GM19035 (cell line): ENCODE measurements around the gene RYR2.
"Not testable (repeated sequence)": the region's sequence is repeated elsewhere in the genome, so short reads cannot be mapped to it uniquely, and the experiment has no call there.

Experiments
- ATAC-seq: cut with Tn5 transposase; IDR thresholded peaks from one replicate; pipeline ENCODE4 v1.9.1; 2021; ENCODE audit not compliant: unreplicated experiment

The RYR2 gene

DNA sequence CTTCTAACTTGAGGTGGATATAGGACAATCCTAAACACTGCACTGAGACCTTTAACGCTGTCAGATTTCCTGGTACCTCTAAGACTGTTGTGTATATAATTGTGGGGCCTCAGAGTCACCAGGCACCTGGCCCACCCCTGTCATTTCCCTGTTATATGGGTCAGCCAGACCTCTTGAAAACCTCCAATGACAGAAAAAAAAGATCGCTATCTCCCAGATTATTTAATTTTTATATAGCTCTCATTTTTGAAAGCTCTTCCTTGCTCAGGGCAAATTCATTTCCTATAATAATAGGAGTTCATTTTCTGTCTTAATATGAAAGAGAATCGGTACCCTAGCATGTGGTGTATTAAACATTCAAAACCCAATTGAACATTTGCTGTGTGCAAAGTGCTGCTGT is 792.1 kb downstream of the RYR2 start:
- no peak for ATAC-seq

- no peak for ATAC-seq
Measured at GRCh38 chr1:237834461-237834860, 792.5 kb downstream of the RYR2 start.

GRCh38 chr1:237838320-237838719 is 796.3 kb downstream of the RYR2 start:
- no peak for ATAC-seq

DNA sequence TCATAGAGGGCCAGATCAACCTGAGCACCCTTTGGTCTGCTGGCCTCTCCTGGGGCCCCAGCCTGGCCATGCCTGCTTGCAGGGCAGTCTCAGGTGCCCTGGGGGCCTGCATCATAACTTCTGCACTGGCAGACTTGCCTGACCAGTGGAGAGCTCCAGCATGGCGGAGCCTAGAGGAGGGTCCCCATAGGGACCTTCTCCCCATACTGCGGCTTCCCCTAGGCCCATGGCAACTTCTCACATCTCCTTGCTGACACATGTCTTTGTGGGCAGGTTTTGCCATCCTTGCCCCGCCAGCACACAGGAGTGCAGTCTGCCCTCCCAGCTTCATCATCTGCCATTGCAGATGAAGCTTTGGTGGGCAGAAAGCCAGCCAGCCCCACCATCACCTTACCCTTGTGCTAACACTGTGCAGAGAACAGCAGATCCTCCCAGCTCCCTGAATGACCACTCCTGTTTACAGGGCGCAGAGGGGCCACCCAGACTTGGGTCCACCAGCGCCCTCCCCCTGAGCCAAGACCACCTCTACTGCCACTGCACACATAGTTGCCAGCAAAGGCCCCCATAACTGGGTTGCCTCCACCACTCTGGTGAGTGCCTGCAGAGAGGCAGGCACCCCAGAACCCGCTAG is 797.0 kb downstream of the RYR2 start:
- ATAC-seq = no peak

GRCh38 chr1:237841485-237841884 is 799.5 kb downstream of the RYR2 start:
- no peak for ATAC-seq

DNA sequence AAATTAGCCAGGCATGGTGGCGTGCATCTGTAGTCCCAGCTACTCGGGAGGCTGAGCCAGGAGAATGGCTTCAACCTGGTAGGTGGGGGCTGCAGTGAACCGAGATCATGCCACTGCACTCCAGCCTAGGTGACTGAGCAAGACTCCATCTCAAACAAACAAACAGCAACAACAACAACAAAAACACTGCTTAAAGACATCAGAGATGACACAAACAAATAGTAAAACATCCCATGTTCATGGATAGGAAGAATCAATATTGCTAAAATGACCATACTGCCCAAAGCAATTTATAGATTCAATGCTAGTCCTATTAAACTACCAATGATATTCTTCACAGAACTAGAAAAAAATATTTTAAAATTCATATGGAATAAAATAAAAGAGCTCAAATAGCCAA is 801.5 kb downstream of the RYR2 start:
- ATAC-seq = not testable (repeated sequence)

DNA sequence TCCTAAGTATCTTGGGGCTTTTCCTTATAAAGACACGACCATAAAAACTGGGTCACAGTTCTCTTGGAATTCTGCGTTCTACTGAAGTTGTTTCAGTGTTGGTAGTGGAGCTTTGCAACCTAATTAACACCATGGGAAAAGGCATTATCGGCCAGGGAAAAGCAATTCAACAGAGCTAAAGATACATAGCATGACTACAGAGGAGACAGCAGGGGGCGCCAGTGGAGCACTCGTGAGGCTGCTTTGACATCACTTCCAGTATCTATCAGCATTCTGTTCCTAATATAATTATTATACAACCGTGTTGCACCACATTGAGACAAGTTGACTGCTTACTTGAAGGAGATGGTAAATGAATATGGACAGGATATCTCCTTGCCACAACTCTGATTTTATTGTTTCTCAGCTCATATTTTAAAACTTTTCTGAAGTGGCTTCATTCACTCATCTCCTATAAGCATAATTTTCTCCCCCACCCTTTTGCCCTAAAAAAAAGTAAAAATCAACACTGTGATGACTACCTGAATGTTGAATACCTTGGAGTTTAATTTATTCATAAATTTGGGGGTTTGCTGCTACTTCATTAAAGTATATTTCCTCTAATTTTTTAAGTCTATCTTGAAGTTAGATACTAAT is 809.3 kb downstream of the RYR2 start:
- no peak for ATAC-seq

- ATAC-seq = no peak
Measured at GRCh38 chr1:237852342-237852741, 810.4 kb downstream of the RYR2 start.

GRCh38 chr1:237857455-237857854 is 815.5 kb downstream of the RYR2 start:
- no peak for ATAC-seq

GRCh38 chr1:237858992-237859391 is 817.0 kb downstream of the RYR2 start:
- ATAC-seq = no peak

DNA sequence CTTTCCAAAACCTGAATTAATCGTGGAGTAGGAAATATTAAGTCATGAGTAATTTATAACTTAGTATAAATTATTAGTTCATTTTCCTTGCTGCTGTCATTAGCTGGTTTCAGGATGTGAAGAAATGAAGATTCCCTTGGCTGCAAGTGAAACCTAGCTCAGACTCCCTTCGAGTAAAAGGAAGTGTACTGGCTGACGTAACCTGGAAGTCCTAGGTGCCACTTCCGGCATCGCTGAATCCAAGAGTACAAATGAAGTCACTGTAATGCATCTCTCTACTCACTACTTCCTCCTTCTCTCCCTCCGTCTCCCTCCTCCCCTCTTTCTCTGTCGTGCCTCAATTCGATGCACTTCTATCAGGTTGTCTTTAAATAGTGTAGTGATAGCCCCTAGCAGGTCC is 820.0 kb downstream of the RYR2 start:
- ATAC-seq = no peak

GRCh38 chr1:237863234-237863633 is 821.2 kb downstream of the RYR2 start:
- ATAC-seq = no peak

DNA sequence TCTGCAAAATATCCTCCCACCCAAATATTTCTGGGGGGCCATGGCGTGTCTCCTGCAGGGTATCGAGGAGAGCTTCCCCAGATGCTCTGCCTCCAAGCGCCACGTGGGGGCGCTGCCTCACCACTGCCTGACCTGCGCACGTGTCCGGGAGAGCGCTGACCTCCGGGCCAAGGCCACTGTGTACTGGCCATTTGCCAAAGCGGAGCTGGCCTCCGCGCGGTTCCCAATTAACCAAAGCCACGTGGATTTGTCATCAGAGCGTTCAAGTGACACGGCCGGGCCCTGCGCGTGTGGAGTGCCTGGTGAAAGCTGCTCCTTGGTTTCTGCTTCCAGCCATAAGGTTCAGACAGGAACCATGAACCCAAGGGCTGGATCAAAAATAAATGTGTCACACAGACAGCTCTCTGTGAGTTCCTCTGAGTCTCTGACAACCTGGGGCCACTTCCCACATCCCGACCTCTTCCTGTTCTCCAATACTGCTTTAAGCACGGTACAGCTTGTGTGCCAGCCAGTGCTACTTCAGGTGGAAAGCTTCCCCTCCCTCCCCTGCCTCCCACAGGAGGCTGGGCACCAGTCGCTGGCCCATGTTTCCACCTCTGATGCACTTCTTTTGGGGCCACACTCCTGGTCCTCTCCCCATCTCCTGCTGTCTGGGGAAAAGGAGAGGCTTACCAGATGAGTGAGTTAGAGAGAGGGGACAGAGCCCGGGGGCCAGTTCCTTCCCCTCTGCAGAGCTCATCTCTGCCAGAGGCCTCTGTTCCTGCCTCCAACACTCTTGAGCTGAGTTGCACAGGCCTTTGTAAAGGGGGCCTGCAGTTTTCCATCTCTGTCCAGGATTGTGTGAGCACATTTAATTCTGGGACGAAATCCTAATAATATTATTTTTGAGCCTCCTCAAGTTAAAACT is 822.6 kb downstream of the RYR2 start:
- ATAC-seq = no peak

GRCh38 chr1:237867380-237867888 is 825.5 kb downstream of the RYR2 start:
- no peak for ATAC-seq

DNA sequence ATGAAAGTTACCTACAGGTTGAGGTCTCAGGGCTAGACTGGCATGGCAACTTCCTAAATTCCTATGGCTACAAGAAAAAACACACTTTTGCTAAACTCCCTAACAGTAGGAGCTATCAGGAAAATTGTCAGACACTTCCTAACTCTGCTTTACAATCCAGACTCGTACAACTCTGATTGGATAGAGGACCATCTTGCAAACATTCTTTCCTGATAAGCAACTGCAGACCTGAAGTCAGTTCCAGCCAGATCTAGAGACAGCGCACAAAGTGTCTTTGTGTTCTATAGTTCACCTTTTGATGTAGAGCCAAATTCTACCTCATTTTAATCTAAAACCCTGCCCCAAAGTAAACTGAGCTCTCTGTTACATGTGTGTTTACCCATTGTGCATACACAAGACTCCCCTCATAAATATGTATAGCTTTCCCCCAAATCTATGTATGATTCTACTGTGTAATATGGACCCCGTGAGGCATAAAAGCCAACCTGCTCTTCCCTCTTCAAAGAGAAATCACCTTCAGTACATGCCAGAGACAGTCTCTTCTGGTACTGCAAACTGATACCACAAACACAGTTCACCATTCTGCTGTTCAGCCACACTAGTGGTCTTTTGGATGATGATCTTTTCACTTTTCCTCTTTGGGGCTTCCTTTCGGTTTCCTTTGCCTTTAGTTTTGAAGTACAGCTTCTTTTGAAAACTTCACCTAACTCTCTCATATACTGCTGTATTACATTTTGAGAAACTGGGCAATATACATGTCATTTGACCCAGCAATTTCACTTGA is 827.0 kb downstream of the RYR2 start:
- no peak for ATAC-seq

DNA sequence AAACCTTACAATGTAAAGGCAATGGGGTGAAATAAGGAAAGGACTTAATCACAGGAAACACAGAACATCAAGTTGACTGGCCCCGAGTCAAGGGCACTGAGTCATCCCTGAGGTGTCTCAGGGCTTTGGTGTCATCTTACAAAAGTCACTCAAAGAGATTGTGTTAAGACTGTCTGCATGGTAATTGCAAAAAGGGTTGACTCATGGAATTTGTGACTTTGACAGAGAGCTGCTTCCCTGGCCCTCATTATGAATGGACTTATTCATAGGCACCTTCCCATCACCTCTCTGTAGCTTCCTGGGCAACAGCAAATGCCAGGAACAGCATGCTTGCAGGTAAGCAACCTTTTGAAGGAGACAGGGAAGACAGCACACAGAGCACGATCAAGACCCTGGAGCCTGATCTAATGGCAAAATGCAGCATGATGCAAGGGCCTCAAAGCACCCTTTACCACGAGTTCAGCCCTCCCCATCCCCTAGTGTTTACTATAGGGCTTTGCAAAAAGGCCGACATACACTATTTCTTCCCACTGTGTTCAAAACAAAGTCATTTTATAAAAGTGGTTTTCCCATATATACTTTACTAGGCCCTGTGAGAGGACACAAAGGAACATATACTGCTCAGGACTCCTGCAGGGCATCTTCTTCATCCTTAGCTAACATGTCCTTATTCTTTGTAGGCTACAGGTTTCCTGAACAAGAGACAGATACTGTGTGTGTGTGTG is 831.7 kb downstream of the RYR2 start:
- ATAC-seq = no peak

DNA sequence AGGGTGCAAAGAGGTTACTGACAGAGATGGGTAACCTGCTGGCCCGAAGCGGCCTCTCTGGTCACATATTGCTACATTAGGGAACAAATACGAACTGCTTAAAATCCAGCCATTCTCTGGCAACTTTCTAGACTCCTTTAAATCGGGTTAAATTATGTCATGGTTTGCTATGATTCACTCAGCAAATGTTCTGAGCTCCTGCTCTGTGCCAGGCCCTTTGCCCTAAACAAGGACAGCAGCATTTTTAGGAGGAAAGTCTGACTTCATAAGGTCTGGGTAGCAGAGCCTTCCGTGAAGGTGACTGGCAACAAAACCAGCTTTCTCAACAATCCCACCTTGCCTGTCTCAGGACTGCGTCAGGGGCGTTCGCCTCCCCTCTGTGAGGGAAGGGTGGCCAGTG is 833.3 kb downstream of the RYR2 start:
- ATAC-seq = no peak

DNA sequence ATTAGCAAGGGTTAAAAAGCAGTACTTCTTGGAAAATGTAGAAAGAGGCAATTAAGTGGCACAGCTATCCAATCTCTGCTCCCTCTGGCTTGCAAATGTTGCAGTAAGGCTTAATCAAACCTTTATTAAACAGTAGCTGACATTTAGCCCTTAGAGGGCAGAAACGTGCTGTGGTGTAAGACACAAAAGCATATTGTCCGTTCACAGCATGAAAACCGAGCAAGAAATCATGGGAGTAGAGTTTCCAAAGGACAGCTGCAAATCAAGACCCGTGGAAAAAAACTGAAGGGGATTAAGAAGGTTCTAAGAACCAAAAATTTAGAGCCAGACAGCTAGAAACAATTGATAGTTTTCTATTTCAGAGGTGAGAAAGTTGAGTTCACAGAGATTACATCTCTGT is 835.6 kb downstream of the RYR2 start:
- ATAC-seq = no peak

GRCh38 chr1:237878406-237878805 is 836.4 kb downstream of the RYR2 start:
- ATAC-seq = no peak

DNA sequence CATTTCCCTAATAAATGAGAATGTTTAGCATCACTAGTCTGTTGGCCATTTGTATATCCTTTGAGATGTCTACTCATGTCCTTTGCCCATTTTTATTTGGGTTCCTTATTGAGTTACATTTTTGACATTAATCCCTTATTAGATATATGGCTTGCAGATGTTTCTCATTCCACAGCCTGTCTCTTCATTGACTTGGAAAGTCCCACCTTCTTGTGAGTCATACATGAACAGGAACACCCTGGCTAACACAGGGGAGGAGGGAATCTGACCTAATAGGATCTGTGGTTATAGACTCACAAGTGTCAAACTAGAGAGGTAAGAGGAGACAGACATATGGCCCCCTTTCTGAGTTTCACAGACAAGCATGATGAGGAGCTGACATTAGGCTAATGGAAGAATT is 837.2 kb downstream of the RYR2 start:
- ATAC-seq = no peak
